Panc1 (cell line): Measurements from ENCODE around the gene IER5L. TPM values are rescaled to one million over a fixed set of nuclear protein-coding genes. Genes with fewer than 3 reads are reported as not detected.

Experiments
- ATAC-seq: fragments of 200-7000 bp; cut with Tn5 transposase; 2 replicates; pipeline ENCODE4 v1.9.1; 2020; ENCODE audit warnings: mild to moderate bottlenecking, moderate library complexity
- BruUV-seq: library from RNA; stranded (reverse); fragments of 400-500 nt; replicated peaks from 2 replicates; lab custom pipeline; 2021; lab: Mats Ljungman, UMichigan
- CTCF ChIA-PET: fragments of 300-600 bp; sonication (Branson Sonifier 250); formaldehyde crosslinking; loops from one replicate; lab custom pipeline; 2022; ENCODE audit warnings: antibody characterized with exemption; lab: Charles Lee
- POLR2A ChIA-PET: fragments of 300-600 bp; sonication (Branson Sonifier 250); formaldehyde crosslinking; loops from one replicate; lab custom pipeline; 2022; ENCODE audit warnings: antibody characterized with exemption; lab: Charles Lee
- DNase-seq: peaks from one replicate; pipeline ENCODE4 v3.0.0-alpha.2; 2010; ENCODE audit warnings: low read depth, low spot score
- H3K27ac ChIP-seq: 2 replicates; pipeline ENCODE4 v1.5.1; 2011; ENCODE audit warnings: mild to moderate bottlenecking, low read length, inconsistent platforms
- H3K27me3 ChIP-seq: fragments of 200-500 bp; sonication (Bioruptor generic); 2 replicates; pipeline ENCODE4 v1.6.0; 2014; ENCODE audit warnings: low read length, inconsistent platforms; ENCODE audit not compliant: control insufficient read depth, insufficient read depth
- H3K36me3 ChIP-seq: fragments of 200-500 bp; sonication (Bioruptor generic); 2 replicates; pipeline ENCODE4 v1.5.1; 2014; ENCODE audit warnings: inconsistent platforms, mild to moderate bottlenecking, low read length, moderate library complexity; ENCODE audit not compliant: control insufficient read depth, insufficient read depth
- H3K4me1 ChIP-seq: 2 replicates; pipeline ENCODE4 v1.5.1; 2011; ENCODE audit warnings: inconsistent platforms, mild to moderate bottlenecking, low read length, moderate library complexity; ENCODE audit not compliant: control insufficient read depth, insufficient read depth
- H3K4me3 ChIP-seq, 2 experiments: 2 replicates each; pipeline ENCODE4 v1.5.1; 2011 to 2012; ENCODE audit warnings: low read depth in 2 of 2, low read length in 2 of 2, mild to moderate bottlenecking in 2 of 2, inconsistent platforms in 1 of 2, moderate library complexity in 1 of 2
- H3K9me3 ChIP-seq: fragments of 200-500 bp; sonication (Bioruptor generic); 2 replicates; pipeline ENCODE4 v1.5.1; 2014; ENCODE audit warnings: low read depth, mild to moderate bottlenecking, inconsistent platforms, low read length, moderate library complexity; ENCODE audit not compliant: control insufficient read depth, insufficient read depth
- POLR2AphosphoS5 ChIP-seq: IDR thresholded peaks from 2 replicates; pipeline ENCODE4 v1.6.1; 2012; ENCODE audit warnings: mild to moderate bottlenecking, low read depth, low read length, moderate library complexity
- SIN3A ChIP-seq: IDR thresholded peaks from 2 replicates; pipeline ENCODE4 v1.6.1; 2012; ENCODE audit warnings: low read depth, mild to moderate bottlenecking, low read length, moderate library complexity, borderline replicate concordance; ENCODE audit not compliant: insufficient read depth
- TCF7L2 ChIP-seq: IDR thresholded peaks from 2 replicates; pipeline ENCODE4 v1.6.1; 2011; ENCODE audit warnings: mild to moderate bottlenecking, low read depth, low read length, inconsistent platforms
- in situ Hi-C: cut with HindIII; loops from 2 replicates; pipeline ENCODE4 v1.10.0; 2016; ENCODE audit warnings: low sequenced_read_pairs, low pct_unique_long_range_greater_than_20kb
- intact Hi-C: fragments of 100-400 bp; cut with micrococcal nuclease; formaldehyde crosslinking; loops from one replicate; pipeline ENCODE4 v1.10.0; 2022; ENCODE audit not compliant: unreplicated experiment
- total RNA-seq: library from RNA; stranded (reverse); gene quantifications from one replicate; pipeline ENCODE4 v1.2.1, GENCODE V29; 2021; ENCODE audit not compliant: unreplicated experiment
- TF ChIP-seq, protein P1 (sequence below): fragments of 450-650 bp; IDR thresholded peaks from 2 replicates; pipeline ENCODE4 v1.5.1; 2017; ENCODE audit warnings: mild to moderate bottlenecking
- TF ChIP-seq, protein P2 (sequence below), 2 experiments: IDR thresholded peaks; 2 replicates each; pipeline ENCODE4 v1.6.1; 2011 to 2012; ENCODE audit warnings: low read depth in 2 of 2, control low read depth in 1 of 2, low read length in 1 of 2, mild to moderate bottlenecking in 1 of 2, moderate library complexity in 1 of 2; ENCODE audit not compliant: insufficient read depth in 1 of 2

The IER5L gene
- total RNA-seq, 1 experiment from 2014 or later, result 44.6 TPM

DNA sequence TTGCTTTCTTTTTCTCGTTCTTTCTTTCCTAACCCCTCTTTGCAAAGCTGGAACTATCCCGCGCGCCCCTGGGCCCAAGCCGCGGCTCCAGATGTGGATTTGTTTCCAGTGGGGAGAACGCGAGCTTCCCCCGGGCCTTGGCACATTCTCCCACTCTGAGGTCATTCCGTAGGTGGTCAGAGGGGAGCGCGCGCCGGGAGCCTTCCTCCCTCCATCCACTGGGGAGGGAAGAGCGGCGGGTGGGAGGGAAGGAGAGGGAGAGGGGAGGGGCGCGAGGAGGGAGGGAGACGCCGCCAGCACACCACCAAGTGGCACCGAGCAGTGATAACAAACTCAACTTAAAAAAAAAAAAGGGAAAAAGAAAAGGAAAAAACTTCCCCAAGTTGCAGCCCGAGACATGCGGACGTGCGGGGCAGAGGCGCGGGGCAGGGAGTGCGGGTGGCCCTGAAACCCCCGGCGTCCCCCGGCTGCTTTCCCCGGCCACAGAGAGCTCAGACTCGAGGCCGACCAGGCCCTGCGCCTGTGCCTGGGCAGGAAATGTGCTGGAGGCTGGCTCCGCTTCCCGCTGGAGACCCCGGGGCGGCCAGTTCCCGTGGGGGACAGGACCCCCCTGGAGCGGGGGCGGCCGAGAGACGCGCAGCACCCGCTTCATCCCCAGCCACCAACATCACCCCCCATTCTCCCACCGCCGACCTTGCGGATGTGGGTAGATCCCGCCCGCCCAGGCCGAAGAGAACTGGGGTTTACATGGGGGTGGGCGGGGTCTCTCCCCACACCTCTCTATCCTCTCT lies 3.1 kb downstream of the IER5L start:
- in situ Hi-C loops, result no loop called here

DNA sequence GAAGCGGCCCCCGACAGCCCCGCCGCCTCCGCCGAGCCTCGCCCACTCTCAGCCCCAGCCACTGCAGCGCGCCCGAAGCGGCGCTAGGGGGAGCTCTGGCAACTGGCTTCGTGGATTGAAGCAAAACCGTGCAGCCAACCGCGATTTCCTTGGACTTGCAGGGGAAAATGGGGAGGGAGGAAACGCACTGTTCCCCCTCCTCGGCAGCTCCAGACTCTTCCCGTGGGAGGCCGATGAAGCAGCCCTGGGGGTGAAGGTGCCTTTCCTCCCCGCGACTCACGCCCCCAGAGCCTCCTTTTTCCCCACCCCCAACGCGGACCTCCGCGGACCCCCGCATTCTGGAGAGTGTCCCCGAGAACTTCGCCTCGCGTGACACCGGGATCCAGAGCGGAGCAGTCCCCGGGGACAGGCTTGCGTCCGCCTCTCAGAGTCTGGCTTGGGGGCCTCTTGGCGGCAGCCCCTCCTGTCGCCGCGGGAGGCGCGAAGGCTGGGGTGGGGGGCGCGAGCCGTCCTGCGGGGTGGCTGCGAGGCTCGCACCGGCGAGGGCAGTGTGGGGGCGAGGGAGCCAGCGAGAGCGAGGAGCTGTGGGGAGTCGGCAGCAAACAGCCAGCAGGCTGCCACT lies 3.8 kb downstream of the IER5L start:
- no peaks in the 10 kb centered on the region for H3K27me3 ChIP-seq
- in situ Hi-C loops (no loop called here), intact Hi-C loops (no loop called here)
- H3K27ac ChIP-seq, result peak overlapping the region; percentile 95
- BruUV-seq, result no TSS peak
- H3K36me3 ChIP-seq, result no peaks in the 10 kb centered on the region; the same call in 1 of the 2 replicates
- TF ChIP-seq SIN3A (no peak), POLR2AphosphoS5 (peak; percentile 61), TCF7L2 (no peak)
- TF ChIP-seq, protein P1, sequence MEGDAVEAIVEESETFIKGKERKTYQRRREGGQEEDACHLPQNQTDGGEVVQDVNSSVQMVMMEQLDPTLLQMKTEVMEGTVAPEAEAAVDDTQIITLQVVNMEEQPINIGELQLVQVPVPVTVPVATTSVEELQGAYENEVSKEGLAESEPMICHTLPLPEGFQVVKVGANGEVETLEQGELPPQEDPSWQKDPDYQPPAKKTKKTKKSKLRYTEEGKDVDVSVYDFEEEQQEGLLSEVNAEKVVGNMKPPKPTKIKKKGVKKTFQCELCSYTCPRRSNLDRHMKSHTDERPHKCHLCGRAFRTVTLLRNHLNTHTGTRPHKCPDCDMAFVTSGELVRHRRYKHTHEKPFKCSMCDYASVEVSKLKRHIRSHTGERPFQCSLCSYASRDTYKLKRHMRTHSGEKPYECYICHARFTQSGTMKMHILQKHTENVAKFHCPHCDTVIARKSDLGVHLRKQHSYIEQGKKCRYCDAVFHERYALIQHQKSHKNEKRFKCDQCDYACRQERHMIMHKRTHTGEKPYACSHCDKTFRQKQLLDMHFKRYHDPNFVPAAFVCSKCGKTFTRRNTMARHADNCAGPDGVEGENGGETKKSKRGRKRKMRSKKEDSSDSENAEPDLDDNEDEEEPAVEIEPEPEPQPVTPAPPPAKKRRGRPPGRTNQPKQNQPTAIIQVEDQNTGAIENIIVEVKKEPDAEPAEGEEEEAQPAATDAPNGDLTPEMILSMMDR, result peak; percentile 93
- TF ChIP-seq, protein P2, sequence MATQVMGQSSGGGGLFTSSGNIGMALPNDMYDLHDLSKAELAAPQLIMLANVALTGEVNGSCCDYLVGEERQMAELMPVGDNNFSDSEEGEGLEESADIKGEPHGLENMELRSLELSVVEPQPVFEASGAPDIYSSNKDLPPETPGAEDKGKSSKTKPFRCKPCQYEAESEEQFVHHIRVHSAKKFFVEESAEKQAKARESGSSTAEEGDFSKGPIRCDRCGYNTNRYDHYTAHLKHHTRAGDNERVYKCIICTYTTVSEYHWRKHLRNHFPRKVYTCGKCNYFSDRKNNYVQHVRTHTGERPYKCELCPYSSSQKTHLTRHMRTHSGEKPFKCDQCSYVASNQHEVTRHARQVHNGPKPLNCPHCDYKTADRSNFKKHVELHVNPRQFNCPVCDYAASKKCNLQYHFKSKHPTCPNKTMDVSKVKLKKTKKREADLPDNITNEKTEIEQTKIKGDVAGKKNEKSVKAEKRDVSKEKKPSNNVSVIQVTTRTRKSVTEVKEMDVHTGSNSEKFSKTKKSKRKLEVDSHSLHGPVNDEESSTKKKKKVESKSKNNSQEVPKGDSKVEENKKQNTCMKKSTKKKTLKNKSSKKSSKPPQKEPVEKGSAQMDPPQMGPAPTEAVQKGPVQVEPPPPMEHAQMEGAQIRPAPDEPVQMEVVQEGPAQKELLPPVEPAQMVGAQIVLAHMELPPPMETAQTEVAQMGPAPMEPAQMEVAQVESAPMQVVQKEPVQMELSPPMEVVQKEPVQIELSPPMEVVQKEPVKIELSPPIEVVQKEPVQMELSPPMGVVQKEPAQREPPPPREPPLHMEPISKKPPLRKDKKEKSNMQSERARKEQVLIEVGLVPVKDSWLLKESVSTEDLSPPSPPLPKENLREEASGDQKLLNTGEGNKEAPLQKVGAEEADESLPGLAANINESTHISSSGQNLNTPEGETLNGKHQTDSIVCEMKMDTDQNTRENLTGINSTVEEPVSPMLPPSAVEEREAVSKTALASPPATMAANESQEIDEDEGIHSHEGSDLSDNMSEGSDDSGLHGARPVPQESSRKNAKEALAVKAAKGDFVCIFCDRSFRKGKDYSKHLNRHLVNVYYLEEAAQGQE (IDR thresholded peaks at IDR 0.05; ENCODE audit: insufficient read depth in 1 of 2, low read depth in 2 of 2, low read length in 1 of 2), result no peak
- H3K4me1 ChIP-seq, result peaks cover 27% of the 10 kb centered on the region
- ChIA-PET CTCF (interaction anchor here (0.6 to 1.6 kb wide), 12 partner anchors 11 to 450 kb away, joined by 3 to 14 read pairs (median 3); no protein-coding TSS in a partner anchor), POLR2A (interaction anchor here (0.5 to 0.7 kb wide), 2 partner anchors 34 to 201 kb away, joined by 5 to 9 read pairs; no protein-coding TSS in a partner anchor)
- H3K4me3 ChIP-seq, result peak overlapping the region; percentile 74 to 81
- no peaks in the 10 kb centered on the region for H3K9me3 ChIP-seq
- ATAC-seq (peak; percentile 42), DNase-seq (no peak)

More for the DNA sequence above, 3.1 kb downstream of the IER5L start:
- intact Hi-C loops, result loop anchor here (5.0 kb wide), 3 partner anchors 162 to 432 kb away; no protein-coding TSS in a partner anchor
- ChIA-PET POLR2A (interaction anchor here (0.7 kb wide), 3 partner anchors 40 to 274 kb away, joined by 3 to 5 read pairs (median 4); no protein-coding TSS in a partner anchor), CTCF (interaction anchor here (0.6 to 1.6 kb wide), 6 partner anchors 32 to 449 kb away, joined by 3 to 14 read pairs (median 7); no protein-coding TSS in a partner anchor)
- H3K27me3 ChIP-seq, result no peaks in the 10 kb centered on the region
- ATAC-seq (peak; percentile 39), DNase-seq (no peak)
- H3K4me1 ChIP-seq, result peaks cover 28% of the 10 kb centered on the region
- H3K36me3 ChIP-seq, result no peaks in the 10 kb centered on the region; the same call in 1 of the 2 replicates
- no peaks in the 10 kb centered on the region for H3K9me3 ChIP-seq
- no TSS peak for BruUV-seq
- TF ChIP-seq SIN3A, result 0 out of 2 replicates have a peak, but pooled peaks have one; percentile 39
- no peak for TF ChIP-seq TCF7L2
- H3K4me3 ChIP-seq, result peak overlapping the region; percentile 74 to 81
- peak overlapping the region; percentile 95 for H3K27ac ChIP-seq
